RCC 7860 (cell line): ENCODE data around the gene RGS6.
A peak's percentile ranks its signal among the peaks of the same experiment; 100 is the strongest.

Experiments
- DNase-seq: peaks from one replicate; pipeline ENCODE4 v3.0.0-alpha.2; 2015; ENCODE audit warnings: low spot score
- FAIRE-seq: peaks from 2 replicates; lab custom pipeline; 2012; peaks lifted over from hg19 to GRCh38; lab: Jason Lieb, UNC

The RGS6 gene

GRCh38 chr14:72544615-72545387, 612.6 kb downstream of the RGS6 start:
- DNase-seq, result no peak
- FAIRE-seq, result no peak

- DNase-seq (no peak), FAIRE-seq (no peak)
Observed at GRCh38 chr14:72545411-72546311, 613.4 kb downstream of the RGS6 start.

- FAIRE-seq (no peak), DNase-seq (no peak)
Observed at GRCh38 chr14:72546344-72547016, 614.3 kb downstream of the RGS6 start.

- FAIRE-seq (no peak), DNase-seq (no peak)
Observed at GRCh38 chr14:72547999-72548398, 615.8 kb downstream of the RGS6 start.

- FAIRE-seq (no peak), DNase-seq (no peak)
Observed at GRCh38 chr14:72549026-72549425, 616.8 kb downstream of the RGS6 start.

GRCh38 chr14:72549854-72550253, 617.6 kb downstream of the RGS6 start:
- DNase-seq (no peak), FAIRE-seq (no peak)

- DNase-seq, result no peak
- no peak for FAIRE-seq
Observed at GRCh38 chr14:72550513-72550912, 618.3 kb downstream of the RGS6 start.

GRCh38 chr14:72552236-72552635, 620.0 kb downstream of the RGS6 start:
- DNase-seq (no peak), FAIRE-seq (no peak)

- FAIRE-seq, result no peak
- DNase-seq, result no peak
Observed at GRCh38 chr14:72553161-72553560, 620.9 kb downstream of the RGS6 start.

- FAIRE-seq (no peak), DNase-seq (no peak)
Observed at GRCh38 chr14:72553656-72554055, 621.4 kb downstream of the RGS6 start.

GRCh38 chr14:72554401-72554800, 622.2 kb downstream of the RGS6 start:
- no peak for DNase-seq
- no peak for FAIRE-seq

GRCh38 chr14:72554994-72555608, 622.9 kb downstream of the RGS6 start:
- FAIRE-seq (no peak), DNase-seq (no peak)

GRCh38 chr14:72555609-72556000, 623.4 kb downstream of the RGS6 start:
- no peak for DNase-seq
- FAIRE-seq, result no peak

GRCh38 chr14:72557671-72558070, 625.4 kb downstream of the RGS6 start:
- no peak for FAIRE-seq

GRCh38 chr14:72558721-72559120, 626.5 kb downstream of the RGS6 start:
- FAIRE-seq, result peak; percentile 33
- peak; percentile 54 for DNase-seq

More at GRCh38 chr14:72557671-72558070, 625.4 kb downstream of the RGS6 start:
- no peak for DNase-seq

- DNase-seq (peak; percentile 39), FAIRE-seq (no peak)
Observed at GRCh38 chr14:72559202-72559601, 627.0 kb downstream of the RGS6 start.

- no peak for FAIRE-seq
- no peak for DNase-seq
Observed at GRCh38 chr14:72559669-72560255, 627.5 kb downstream of the RGS6 start.

GRCh38 chr14:72560331-72560730, 628.1 kb downstream of the RGS6 start:
- no peak for DNase-seq
- FAIRE-seq, result no peak

- no peak for FAIRE-seq
Observed at GRCh38 chr14:72560889-72561493, 628.8 kb downstream of the RGS6 start.

GRCh38 chr14:72562300-72562699, 630.1 kb downstream of the RGS6 start:
- DNase-seq (no peak), FAIRE-seq (no peak)

More at GRCh38 chr14:72560889-72561493, 628.8 kb downstream of the RGS6 start:
- DNase-seq, result no peak
